Stimulated activated naive CD8-positive, alpha-beta T cell treated with anti-CD3 and anti-CD28 coated beads, Interleukin-15, Interleukin-2, amounts not matched to agents 100 U/mL and 50 U/mL, for 24 hours (primary cell): Measurements from ENCODE around the gene ANKRD27.
"Not testable (repeated sequence)": the region's sequence is repeated elsewhere in the genome, so short reads cannot be mapped to it uniquely, and the experiment has no call there.

ENCODE experiments used
- ATAC-seq: fragments of 150-1000 bp; cut with Tn5 transposase; one replicate; pipeline ENCODE4 v1.10.0; 2021
- DNase-seq: peaks from one replicate; pipeline ENCODE4 v3.0.0; 2021

ANKRD27 gene

GRCh38 chr19:32603961-32604360, 71.0 kb downstream of the ANKRD27 start:
- ATAC-seq: no peak

GRCh38 chr19:32599736-32600157, 75.2 kb downstream of the ANKRD27 start:
- no peak for ATAC-seq
- DNase-seq: peak; percentile 45

More at GRCh38 chr19:32603961-32604360, 71.0 kb downstream of the ANKRD27 start:
- DNase-seq: no peak

GRCh38 chr19:32599258-32599657, 75.7 kb downstream of the ANKRD27 start:
- DNase-seq (no peak), ATAC-seq (peak; percentile 86)

- ATAC-seq: no peak
- no peak for DNase-seq
Measured at GRCh38 chr19:32598022-32598421, 77.0 kb downstream of the ANKRD27 start.

- DNase-seq: no peak
- ATAC-seq: no peak
Measured at GRCh38 chr19:32595491-32595890, 79.5 kb downstream of the ANKRD27 start.

GRCh38 chr19:32594021-32594420, 81.0 kb downstream of the ANKRD27 start:
- ATAC-seq: no peak
- no peak for DNase-seq

GRCh38 chr19:32587747-32588504, 87.1 kb downstream of the ANKRD27 start:
- not testable (repeated sequence) for ATAC-seq, DNase-seq

GRCh38 chr19:32581705-32582179, 93.2 kb downstream of the ANKRD27 start:
- ATAC-seq (no peak), DNase-seq (peak; percentile 20)

GRCh38 chr19:32580901-32581704, 93.9 kb downstream of the ANKRD27 start, which contains the start of gene PDCD5:
Gene PDCD5, plus strand, starts transcription at chr19:32581190. Its CDS starts 72 bp downstream, at chr19:32581262.
- peak; percentile 92 for ATAC-seq
- DNase-seq: peak; percentile 98

GRCh38 chr19:32580353-32580900, 94.6 kb downstream of the ANKRD27 start:
- ATAC-seq (peak; percentile 4), DNase-seq (no peak)

GRCh38 chr19:32576790-32577189, 98.2 kb downstream of the ANKRD27 start:
- DNase-seq (no peak), ATAC-seq (no peak)

- ATAC-seq (no peak), DNase-seq (no peak)
Measured at GRCh38 chr19:32573492-32573794, 101.5 kb downstream of the ANKRD27 start.

GRCh38 chr19:32572700-32573491, 102.1 kb downstream of the ANKRD27 start:
- peak; percentile 57 for ATAC-seq
- DNase-seq: not testable (repeated sequence)

- not testable (repeated sequence) for ATAC-seq, DNase-seq
Measured at GRCh38 chr19:32571471-32572075, 103.4 kb downstream of the ANKRD27 start.

- ATAC-seq (peak; percentile 70), DNase-seq (peak; percentile 47)
Measured at GRCh38 chr19:32570081-32570785, 104.7 kb downstream of the ANKRD27 start.

- DNase-seq (no peak), ATAC-seq (no peak)
Measured at GRCh38 chr19:32567486-32567885, 107.5 kb downstream of the ANKRD27 start.

GRCh38 chr19:32566246-32566830, 108.6 kb downstream of the ANKRD27 start:
- DNase-seq (no peak), ATAC-seq (no peak)

- DNase-seq: no peak
- ATAC-seq: no peak
Measured at GRCh38 chr19:32563761-32564160, 111.2 kb downstream of the ANKRD27 start.

- ATAC-seq (no peak), DNase-seq (no peak)
Measured at GRCh38 chr19:32558607-32559228, 116.3 kb downstream of the ANKRD27 start.

- DNase-seq (no peak), ATAC-seq (no peak)
Measured at GRCh38 chr19:32555786-32556185, 119.2 kb downstream of the ANKRD27 start.
